SK-N-SH treated with all-trans-retinoic acid at 6 μM for 48 hours (cell line): ENCODE measurements around the gene USP5.

Experiments used
- ATAC-seq: fragments of 200-7000 bp; cut with Tn5 transposase; 3 replicates; pipeline ENCODE4 v1.9.1; 2020; ENCODE audit warnings: mild to moderate bottlenecking, moderate library complexity
- ARNTL ChIP-seq: fragments of 450-650 bp; formaldehyde crosslinking; IDR thresholded peaks from 2 replicates; pipeline ENCODE4 v1.5.0; 2020; ENCODE audit warnings: low read depth, mild to moderate bottlenecking, moderate library complexity, borderline replicate concordance
- BACH2 ChIP-seq: fragments of 250-450 bp; sonication (Bioruptor Pico); IDR thresholded peaks from 2 replicates; pipeline ENCODE4 v1.9.0; 2021; ENCODE audit warnings: mild to moderate bottlenecking, borderline replicate concordance
- CREB5 ChIP-seq: fragments of 250-450 bp; sonication (Bioruptor Pico); IDR thresholded peaks from 2 replicates; pipeline ENCODE4 v1.5.1; 2020; ENCODE audit warnings: low read depth, mild to moderate bottlenecking, moderate library complexity
- CSDC2 ChIP-seq: fragments of 250-450 bp; sonication (Bioruptor Pico); IDR thresholded peaks from 2 replicates; pipeline ENCODE4 v1.5.0; 2020; ENCODE audit warnings: mild to moderate bottlenecking, moderate library complexity
- CSRNP3 ChIP-seq: fragments of 250-450 bp; sonication (Bioruptor Pico); IDR thresholded peaks from 2 replicates; pipeline ENCODE4 v1.5.1; 2021; ENCODE audit warnings: mild to moderate bottlenecking, moderate library complexity
- ESRRG ChIP-seq: fragments of 250-450 bp; sonication (Bioruptor Pico); IDR thresholded peaks from 2 replicates; pipeline ENCODE4 v1.6.1; 2021; ENCODE audit warnings: mild to moderate bottlenecking
- GLIS3 ChIP-seq: fragments of 250-450 bp; sonication (Bioruptor Pico); IDR thresholded peaks from 2 replicates; pipeline ENCODE4 v1.5.0; 2020; ENCODE audit warnings: mild to moderate bottlenecking, moderate library complexity
- ISL1 ChIP-seq: fragments of 250-450 bp; sonication (Bioruptor Pico); IDR thresholded peaks from 2 replicates; pipeline ENCODE4 v2.1.2; 2022; ENCODE audit warnings: mild to moderate bottlenecking, moderate library complexity
- OSR1 ChIP-seq: fragments of 250-450 bp; sonication (Bioruptor Pico); IDR thresholded peaks from 2 replicates; pipeline ENCODE4 v1.8.0; 2022; ENCODE audit warnings: moderate library complexity, mild to moderate bottlenecking, inconsistent platforms
- POU6F1 ChIP-seq: fragments of 250-450 bp; sonication (Bioruptor Pico); IDR thresholded peaks from 2 replicates; pipeline ENCODE4 v1.8.0; 2021; ENCODE audit warnings: low read depth, mild to moderate bottlenecking, moderate library complexity, borderline replicate concordance
- PPARA ChIP-seq: fragments of 250-450 bp; sonication (Bioruptor Pico); IDR thresholded peaks from 2 replicates; pipeline ENCODE4 v1.5.0; 2020; ENCODE audit warnings: mild to moderate bottlenecking, borderline replicate concordance
- RARB ChIP-seq: fragments of 250-450 bp; sonication (Bioruptor Pico); IDR thresholded peaks from 2 replicates; pipeline ENCODE4 v1.8.0; 2021; ENCODE audit warnings: mild to moderate bottlenecking, moderate library complexity
- SNAI2 ChIP-seq: fragments of 250-450 bp; sonication (Bioruptor Pico); IDR thresholded peaks from 2 replicates; pipeline ENCODE4 v1.5.0; 2020; ENCODE audit warnings: mild to moderate bottlenecking, moderate library complexity
- TOX ChIP-seq: fragments of 250-450 bp; sonication (Bioruptor Pico); IDR thresholded peaks from 2 replicates; pipeline ENCODE4 v1.8.0; 2021; ENCODE audit warnings: mild to moderate bottlenecking, moderate library complexity, borderline replicate concordance
- TSHZ2 ChIP-seq: fragments of 250-450 bp; sonication (Bioruptor Pico); IDR thresholded peaks from 2 replicates; pipeline ENCODE4 v1.5.0; 2020; ENCODE audit warnings: mild to moderate bottlenecking, moderate library complexity
- ZC3H10 ChIP-seq: fragments of 250-450 bp; sonication (Bioruptor Pico); IDR thresholded peaks from 2 replicates; pipeline ENCODE4 v1.5.1; 2021; ENCODE audit warnings: mild to moderate bottlenecking, moderate library complexity
- ZFP3 ChIP-seq: fragments of 250-450 bp; sonication (Bioruptor Pico); IDR thresholded peaks from 2 replicates; pipeline ENCODE4 v1.5.0; 2020; ENCODE audit warnings: mild to moderate bottlenecking, moderate library complexity
- ZFP30 ChIP-seq: fragments of 450-650 bp; formaldehyde crosslinking; IDR thresholded peaks from 2 replicates; pipeline ENCODE4 v1.5.0; 2022; ENCODE audit warnings: mild to moderate bottlenecking, moderate library complexity
- ZNF565 ChIP-seq: fragments of 450-650 bp; formaldehyde crosslinking; conservative IDR thresholded peaks from 2 replicates; pipeline ENCODE4 v1.5.0; 2020; ENCODE audit warnings: low read depth, mild to moderate bottlenecking, moderate library complexity
- ZNF70 ChIP-seq: fragments of 450-650 bp; formaldehyde crosslinking; IDR thresholded peaks from 2 replicates; pipeline ENCODE4 v1.5.0; 2020; ENCODE audit warnings: mild to moderate bottlenecking, moderate library complexity
- ZNF8 ChIP-seq: fragments of 450-650 bp; formaldehyde crosslinking; IDR thresholded peaks from 2 replicates; pipeline ENCODE4 v1.5.0; 2020; ENCODE audit warnings: mild to moderate bottlenecking, moderate library complexity
- TF ChIP-seq, protein P1 (sequence below): fragments of 250-450 bp; sonication (Bioruptor Pico); IDR thresholded peaks from 2 replicates; pipeline ENCODE4 v1.8.0; 2020; ENCODE audit warnings: mild to moderate bottlenecking, moderate library complexity, borderline replicate concordance

The USP5 gene

DNA sequence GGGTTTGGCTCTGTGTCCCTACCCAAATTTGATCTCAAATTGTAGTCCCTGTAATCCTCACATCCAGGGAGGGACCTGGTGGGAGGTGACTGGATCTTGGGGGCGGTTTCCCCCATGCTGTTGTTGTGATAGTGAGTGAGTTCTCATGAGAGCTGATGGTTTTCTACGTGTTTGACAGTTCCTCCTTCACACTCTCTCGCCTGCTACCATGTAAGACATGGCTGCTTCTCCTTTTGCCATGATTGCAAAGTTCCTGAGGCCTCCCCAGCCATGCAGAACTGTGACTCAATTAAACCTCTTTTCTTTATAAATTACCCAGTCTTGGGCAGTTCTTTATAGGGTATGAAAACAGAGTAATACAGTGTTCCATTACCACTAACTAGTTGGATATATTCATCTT is 42.4 kb downstream of the USP5 start:
- no peak for TF ChIP-seq GLIS3 (CRISPR knock-in tag)
- no peak for TF ChIP-seq RARB (CRISPR knock-in tag)
- no peak for TF ChIP-seq ARNTL (CRISPR knock-in tag)
- no peak for ATAC-seq

DNA sequence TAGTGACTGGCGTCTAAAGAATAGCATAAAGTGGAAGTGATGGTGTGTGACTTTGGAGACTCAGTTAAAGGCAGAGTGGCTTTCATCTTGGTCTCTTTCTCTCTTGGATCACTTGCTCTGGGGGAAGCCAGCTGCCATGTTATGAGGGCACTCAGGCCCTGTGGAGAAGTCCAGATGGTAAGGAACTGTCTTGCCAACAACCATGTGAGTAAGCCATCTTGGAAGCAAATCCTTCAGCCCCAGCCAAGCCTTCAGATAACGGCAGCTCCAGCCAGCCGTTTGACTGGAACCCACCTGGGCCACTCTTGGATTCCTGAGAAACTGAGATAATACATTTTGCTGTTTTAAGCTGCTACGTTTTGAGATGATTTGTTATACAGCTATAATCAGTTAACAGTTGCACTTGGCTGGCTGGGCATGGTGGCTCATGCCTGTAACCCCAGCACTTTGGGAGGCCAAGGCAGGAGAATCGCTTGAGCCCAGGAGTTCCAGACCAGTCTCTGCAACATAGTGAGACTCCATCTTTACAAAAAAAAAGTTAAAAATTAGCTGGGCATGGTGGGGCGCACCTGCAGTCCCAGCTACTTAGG is 45.0 kb downstream of the USP5 start:
- TF ChIP-seq TOX (CRISPR knock-in tag) (no peak), SNAI2 (no peak), RARB (CRISPR knock-in tag) (no peak), GLIS3 (CRISPR knock-in tag) (no peak), OSR1 (CRISPR knock-in tag) (no peak), POU6F1 (CRISPR knock-in tag) (no peak), ZNF70 (CRISPR knock-in tag) (no peak), ZNF8 (no peak), TSHZ2 (CRISPR knock-in tag) (no peak), ZFP3 (no peak), ARNTL (CRISPR knock-in tag) (no peak), CREB5 (CRISPR knock-in tag) (no peak), CSDC2 (CRISPR knock-in tag) (no peak), ZNF565 (CRISPR knock-in tag) (no peak), ESRRG (CRISPR knock-in tag) (no peak), ISL1 (CRISPR knock-in tag) (no peak), BACH2 (CRISPR knock-in tag) (no peak), CSRNP3 (CRISPR knock-in tag) (no peak), PPARA (no peak)
- TF ChIP-seq, protein P1, sequence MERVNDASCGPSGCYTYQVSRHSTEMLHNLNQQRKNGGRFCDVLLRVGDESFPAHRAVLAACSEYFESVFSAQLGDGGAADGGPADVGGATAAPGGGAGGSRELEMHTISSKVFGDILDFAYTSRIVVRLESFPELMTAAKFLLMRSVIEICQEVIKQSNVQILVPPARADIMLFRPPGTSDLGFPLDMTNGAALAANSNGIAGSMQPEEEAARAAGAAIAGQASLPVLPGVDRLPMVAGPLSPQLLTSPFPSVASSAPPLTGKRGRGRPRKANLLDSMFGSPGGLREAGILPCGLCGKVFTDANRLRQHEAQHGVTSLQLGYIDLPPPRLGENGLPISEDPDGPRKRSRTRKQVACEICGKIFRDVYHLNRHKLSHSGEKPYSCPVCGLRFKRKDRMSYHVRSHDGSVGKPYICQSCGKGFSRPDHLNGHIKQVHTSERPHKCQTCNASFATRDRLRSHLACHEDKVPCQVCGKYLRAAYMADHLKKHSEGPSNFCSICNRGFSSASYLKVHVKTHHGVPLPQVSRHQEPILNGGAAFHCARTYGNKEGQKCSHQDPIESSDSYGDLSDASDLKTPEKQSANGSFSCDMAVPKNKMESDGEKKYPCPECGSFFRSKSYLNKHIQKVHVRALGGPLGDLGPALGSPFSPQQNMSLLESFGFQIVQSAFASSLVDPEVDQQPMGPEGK (CRISPR knock-in tag) = no peak
- ATAC-seq = no peak; the same call in 2 of the 3 replicates

DNA sequence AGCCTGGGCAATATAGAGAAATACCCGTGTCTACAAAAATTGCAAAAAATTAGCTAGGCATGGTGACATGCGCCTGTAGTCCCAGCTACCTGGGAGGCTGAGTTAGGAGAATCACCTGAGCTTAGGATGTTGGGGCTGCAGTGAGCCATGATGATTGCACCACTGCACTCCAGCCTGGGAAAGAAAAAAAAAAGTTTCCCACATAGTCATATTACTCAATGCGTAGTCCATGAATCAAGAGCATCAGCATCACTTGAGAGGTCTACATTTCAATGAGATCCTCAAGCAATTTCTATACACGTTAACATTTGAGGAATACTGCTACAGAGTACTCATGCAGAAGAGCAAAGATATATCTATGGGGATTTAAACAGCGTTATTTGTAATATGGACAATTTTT is 47.5 kb downstream of the USP5 start:
- ATAC-seq = no peak
- TF ChIP-seq, protein P1 (CRISPR knock-in tag) = no peak
- no peak for TF ChIP-seq GLIS3 (CRISPR knock-in tag)
- no peak for TF ChIP-seq ZFP3
- TF ChIP-seq ZNF8 = no peak
- TF ChIP-seq BACH2 (CRISPR knock-in tag) = no peak
- TF ChIP-seq CSRNP3 (CRISPR knock-in tag) = no peak
- no peak for TF ChIP-seq CSDC2 (CRISPR knock-in tag)
- TF ChIP-seq POU6F1 (CRISPR knock-in tag) = no peak
- no peak for TF ChIP-seq ZFP30 (CRISPR knock-in tag)
- no peak for TF ChIP-seq OSR1 (CRISPR knock-in tag)
- TF ChIP-seq ZC3H10 = no peak
- TF ChIP-seq TOX (CRISPR knock-in tag) = no peak
- no peak for TF ChIP-seq ISL1 (CRISPR knock-in tag)
- no peak for TF ChIP-seq ARNTL (CRISPR knock-in tag)
- TF ChIP-seq ZNF70 (CRISPR knock-in tag) = no peak
